ENCODE results near the gene SLC22A16.

SLC22A16 gene

DNA sequence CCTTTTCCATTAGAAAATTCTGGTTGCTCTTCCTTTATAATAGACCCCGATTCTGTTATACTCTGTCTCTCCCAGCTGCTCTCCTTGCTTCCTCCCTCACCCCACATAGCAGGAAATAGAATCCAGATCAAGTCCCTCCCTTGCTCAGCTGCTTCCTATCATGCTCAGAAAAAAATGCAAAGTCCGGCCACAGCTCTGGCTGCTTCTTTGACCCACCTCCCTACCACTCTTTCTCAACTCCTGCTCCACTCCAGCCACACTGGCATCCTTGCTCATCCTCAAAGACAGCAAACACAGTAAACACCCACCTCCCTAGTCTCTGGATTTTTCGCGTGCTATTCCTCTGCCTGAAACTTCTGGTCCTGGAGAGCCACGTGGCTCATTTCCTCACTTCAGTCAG lies 9.1 kb upstream of the SLC22A16 start:
- no peak overlapping the region for H2AFZ ChIP-seq (ENCODE audit: low read depth, low read length, severe bottlenecking)
- H3K36me3 ChIP-seq (ENCODE audit: low read length), result no peaks in the 10 kb centered on the region
- no peak overlapping the region for H3K9ac ChIP-seq (ENCODE audit: low read length)
- no peaks in the 10 kb centered on the region for H3K27me3 ChIP-seq (ENCODE audit: low read length)
- H3K9me2 ChIP-seq (replicated peaks; ENCODE audit: insufficient read depth, low read length), result no peaks in the 10 kb centered on the region
- H3K9me3 ChIP-seq (ENCODE audit: insufficient read depth, low read length), result peaks cover 4% of the 10 kb centered on the region; the same call in 1 of the 2 replicates
- H3F3A ChIP-seq (ENCODE audit: insufficient read depth), result no peaks in the 10 kb centered on the region
- no peak overlapping the region for H3K4me3 ChIP-seq (ENCODE audit: insufficient read depth, low read length, poor library complexity, severe bottlenecking)
- no peak overlapping the region for H3K4me2 ChIP-seq (ENCODE audit: low read depth, low read length, poor library complexity, severe bottlenecking)
- no peak overlapping the region for H3K27ac ChIP-seq (ENCODE audit: low read depth, low read length)
- TF ChIP-seq EZH2phosphoT487 (conservative IDR thresholded peaks at IDR 0.05; ENCODE audit: low read length) (no peak), CTCF (IDR thresholded peaks at IDR 0.05; ENCODE audit: insufficient read depth, low read length, poor library complexity, severe bottlenecking) (no peak)
- no peaks in the 10 kb centered on the region for H4K20me1 ChIP-seq (ENCODE audit: low read depth, low read length)
- H3K79me2 ChIP-seq (ENCODE audit: insufficient read depth, low read length), result no peaks in the 10 kb centered on the region

DNA sequence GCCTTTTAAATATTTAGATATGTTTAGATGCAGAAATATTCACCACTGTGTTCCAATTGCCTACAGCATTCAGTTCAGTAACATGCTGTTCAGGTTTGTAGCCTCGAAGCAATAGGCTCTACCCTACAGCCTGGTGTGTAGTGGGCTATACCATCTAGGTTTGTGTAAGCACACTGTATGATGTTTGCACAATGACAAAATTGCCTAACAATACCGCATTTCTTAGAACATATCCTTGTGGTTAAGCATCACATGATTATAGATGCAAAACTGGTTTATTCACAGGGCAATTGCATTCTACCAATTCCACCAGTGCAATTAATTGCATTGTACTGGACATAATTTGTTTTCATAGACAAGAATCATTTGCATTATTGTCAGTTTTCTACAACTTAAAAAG lies 7.9 kb upstream of the SLC22A16 start:
- Histone ChIP-seq H3K27me3 (ENCODE audit: low read length) (no peaks in the 10 kb centered on the region), H3K36me3 (ENCODE audit: low read length) (no peaks in the 10 kb centered on the region), H3K9me3 (ENCODE audit: insufficient read depth, low read length) (peaks cover 4% of the 10 kb centered on the region; the same call in 1 of the 2 replicates), H3F3A (ENCODE audit: insufficient read depth) (no peaks in the 10 kb centered on the region), H3K4me3 (ENCODE audit: insufficient read depth, low read length, poor library complexity, severe bottlenecking) (no peak overlapping the region), H2AFZ (ENCODE audit: low read depth, low read length, severe bottlenecking) (no peak overlapping the region), H3K9me2 (replicated peaks; ENCODE audit: insufficient read depth, low read length) (no peaks in the 10 kb centered on the region), H3K4me2 (ENCODE audit: low read depth, low read length, poor library complexity, severe bottlenecking) (no peak overlapping the region), H4K20me1 (ENCODE audit: low read depth, low read length) (no peaks in the 10 kb centered on the region), H3K9ac (ENCODE audit: low read length) (no peak overlapping the region), H3K27ac (ENCODE audit: low read depth, low read length) (no peak overlapping the region), H3K79me2 (ENCODE audit: insufficient read depth, low read length) (no peaks in the 10 kb centered on the region)
- TF ChIP-seq EZH2phosphoT487 (conservative IDR thresholded peaks at IDR 0.05; ENCODE audit: low read length) (no peak), CTCF (IDR thresholded peaks at IDR 0.05; ENCODE audit: insufficient read depth, low read length, poor library complexity, severe bottlenecking) (no peak)

DNA sequence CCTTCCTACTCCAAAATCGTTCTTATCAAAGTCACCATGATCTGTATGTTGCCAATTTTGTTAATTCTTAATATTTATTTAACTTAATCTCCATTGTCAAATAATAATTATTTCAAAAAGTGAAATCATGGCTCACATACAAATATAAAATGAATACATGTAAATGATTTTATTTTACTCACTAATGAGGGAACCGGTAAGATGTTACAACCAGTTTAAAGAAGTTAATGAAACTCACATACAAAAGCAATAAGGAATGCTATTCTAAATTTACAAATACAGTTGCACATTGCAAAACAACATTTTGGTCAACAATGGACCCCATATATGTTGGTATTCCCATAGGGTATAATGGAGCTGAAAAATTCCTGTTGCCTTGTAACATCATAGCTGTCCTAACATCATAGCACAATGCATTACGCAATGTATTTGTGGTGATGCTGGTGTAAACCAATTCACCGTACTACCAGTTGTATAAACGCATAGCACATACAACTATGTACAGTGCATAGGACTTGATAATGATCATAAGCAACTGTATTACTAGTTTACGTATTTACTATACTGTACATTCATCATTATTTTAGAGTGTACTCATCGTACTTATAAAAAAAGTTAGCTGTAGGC lies 6.5 kb upstream of the SLC22A16 start:
- H3K27ac ChIP-seq (ENCODE audit: low read depth, low read length), result no peak overlapping the region

More for the DNA sequence above, 6.5 kb upstream of the SLC22A16 start:
- TF ChIP-seq EZH2phosphoT487 (conservative IDR thresholded peaks at IDR 0.05; ENCODE audit: low read length) (no peak), CTCF (IDR thresholded peaks at IDR 0.05; ENCODE audit: insufficient read depth, low read length, poor library complexity, severe bottlenecking) (no peak)
- Histone ChIP-seq H2AFZ (ENCODE audit: low read depth, low read length, severe bottlenecking) (no peak overlapping the region), H3F3A (ENCODE audit: insufficient read depth) (no peaks in the 10 kb centered on the region), H3K9me2 (replicated peaks; ENCODE audit: insufficient read depth, low read length) (no peaks in the 10 kb centered on the region), H3K4me2 (ENCODE audit: low read depth, low read length, poor library complexity, severe bottlenecking) (no peak overlapping the region), H3K27me3 (ENCODE audit: low read length) (no peaks in the 10 kb centered on the region), H3K36me3 (ENCODE audit: low read length) (no peaks in the 10 kb centered on the region), H3K79me2 (ENCODE audit: insufficient read depth, low read length) (no peaks in the 10 kb centered on the region), H4K20me1 (ENCODE audit: low read depth, low read length) (no peaks in the 10 kb centered on the region), H3K9ac (ENCODE audit: low read length) (no peak overlapping the region), H3K9me3 (ENCODE audit: insufficient read depth, low read length) (peaks cover 4% of the 10 kb centered on the region; the same call in 1 of the 2 replicates), H3K4me3 (ENCODE audit: insufficient read depth, low read length, poor library complexity, severe bottlenecking) (no peak overlapping the region)

All from SU-DHL-6 (cell line).